Endodermal cell (in vitro differentiated cells): ENCODE measurements around the gene UBE2M. TPM values are rescaled to one million over a fixed set of nuclear protein-coding genes. Genes with fewer than 3 reads are reported as not detected.

Experiments used
- DNase-seq: peaks from one replicate; pipeline ENCODE4 v3.0.0-alpha.2; 2017
- H3K27ac ChIP-seq: 2 replicates; pipeline ENCODE4 v1.5.1; 2013; ENCODE audit warnings: mild to moderate bottlenecking, low read depth, low read length, moderate library complexity
- H3K27me3 ChIP-seq: 2 replicates; pipeline ENCODE4 v1.6.1; 2013; ENCODE audit warnings: mild to moderate bottlenecking, low read length, moderate library complexity; ENCODE audit not compliant: insufficient read depth, control insufficient read depth, poor library complexity, severe bottlenecking
- H3K36me3 ChIP-seq: 2 replicates; pipeline ENCODE4 v1.7.0; 2013; ENCODE audit warnings: mild to moderate bottlenecking, low read length, moderate library complexity; ENCODE audit not compliant: control insufficient read depth, insufficient read depth
- H3K4me1 ChIP-seq: one replicate; pipeline ENCODE4 v1.7.0; 2013; ENCODE audit warnings: low read length; ENCODE audit not compliant: control insufficient read depth, insufficient read depth
- H3K4me3 ChIP-seq: 2 replicates; pipeline ENCODE4 v1.5.1; 2013; ENCODE audit warnings: mild to moderate bottlenecking, low read length, moderate library complexity
- H3K9ac ChIP-seq: 2 replicates; pipeline ENCODE4 v1.6.1; 2013; ENCODE audit warnings: mild to moderate bottlenecking, low read length, moderate library complexity; ENCODE audit not compliant: poor library complexity, severe bottlenecking; ENCODE audit errors: extremely low read depth
- H3K9me3 ChIP-seq: 2 replicates; pipeline ENCODE4 v1.6.1; 2013; ENCODE audit warnings: mild to moderate bottlenecking, low read length, moderate library complexity; ENCODE audit not compliant: control insufficient read depth
- H3K27ac Mint-ChIP-seq: 2 replicates; pipeline ENCODE4 v1.8.0; 2020; ENCODE audit warnings: mixed read lengths
- H3K27me3 Mint-ChIP-seq: 2 replicates; pipeline ENCODE4 v1.8.0; 2021; ENCODE audit warnings: mild to moderate bottlenecking, mixed read lengths; ENCODE audit not compliant: insufficient read depth
- H3K36me3 Mint-ChIP-seq: 2 replicates; pipeline ENCODE4 v1.8.0; 2020; ENCODE audit warnings: low read depth, mixed read lengths
- H3K4me1 Mint-ChIP-seq: 2 replicates; pipeline ENCODE4 v1.8.0; 2020; ENCODE audit warnings: mixed read lengths
- H3K4me3 Mint-ChIP-seq: 2 replicates; pipeline ENCODE4 v1.8.0; 2020; ENCODE audit warnings: mild to moderate bottlenecking, moderate library complexity, mixed read lengths
- H3K9me3 Mint-ChIP-seq: 2 replicates; pipeline ENCODE4 v1.8.0; 2020; ENCODE audit warnings: mild to moderate bottlenecking, mixed read lengths
- CTCF ChIP-seq: fragments of 200-600 bp; sonication (generic); conservative IDR thresholded peaks from 2 replicates; pipeline ENCODE4 v1.5.0; 2021; ENCODE audit warnings: antibody characterized with exemption, mild to moderate bottlenecking
- WGBS, 2 experiments: methylation state at CpG; one replicate each; pipeline versions ENCODE4 v1.1.5 to v1.1.7; 2013; ENCODE audit warnings: missing lambda C conversion rate in 2 of 2, mixed read lengths in 1 of 2; ENCODE audit not compliant: insufficient coverage in 1 of 2, insufficient read length in 1 of 2; 5-methylcytosine and 5-hydroxymethylcytosine counted together
- total RNA-seq, 2 donors: library from RNA; stranded (reverse); fragmentation: NEBNext Ultra II Directional in 1 of 2; extraction: Animal tissue kit (Norgen Biotek cat#: 25700) in 1 of 2; gene quantifications; 2 replicates in 1 of 2; 3 replicates in 1 of 2; pipeline ENCODE4 v1.2.1, GENCODE V29; 2021

The UBE2M gene
- total RNA-seq, 2 donors from 2014 or later: 90.8 to 116 TPM

GRCh38 chr19:58582985-58583384 is 24.6 kb upstream of the UBE2M start:
- H3K27me3 ChIP-seq: no peaks in the 10 kb centered on the region
- H3K4me3 Mint-ChIP-seq: no peak overlapping the region
- H3K9me3 Mint-ChIP-seq: peaks cover 3% of the 10 kb centered on the region
- peaks cover 15% of the 10 kb centered on the region for H3K36me3 ChIP-seq
- peak; percentile 16 for DNase-seq
- TF ChIP-seq CTCF: no peak
- 92 to 100% methylated on average over 1 to 6 of the region's 6 CpGs for WGBS, 2 experiments
- no peak overlapping the region for H3K27ac Mint-ChIP-seq
- peaks cover 18% of the 10 kb centered on the region for H3K36me3 Mint-ChIP-seq
- H3K9me3 ChIP-seq: no peaks in the 10 kb centered on the region
- H3K4me1 ChIP-seq: no peaks in the 10 kb centered on the region
- no peak overlapping the region for H3K9ac ChIP-seq
- no peak overlapping the region for H3K27ac ChIP-seq
- no peak overlapping the region for H3K4me3 ChIP-seq
- peaks cover 6% of the 10 kb centered on the region for H3K4me1 Mint-ChIP-seq
- no peaks in the 10 kb centered on the region for H3K27me3 Mint-ChIP-seq

- H3K4me1 Mint-ChIP-seq: peaks cover 6% of the 10 kb centered on the region
- peaks cover 18% of the 10 kb centered on the region for H3K36me3 Mint-ChIP-seq
- Histone ChIP-seq H3K4me3 (no peak overlapping the region), H3K27ac (no peak overlapping the region), H3K9me3 (no peaks in the 10 kb centered on the region), H3K27me3 (no peaks in the 10 kb centered on the region), H3K4me1 (no peaks in the 10 kb centered on the region), H3K9ac (no peak overlapping the region), H3K36me3 (peaks cover 15% of the 10 kb centered on the region)
- H3K27me3 Mint-ChIP-seq: no peaks in the 10 kb centered on the region
- H3K4me3 Mint-ChIP-seq: no peak overlapping the region
- peak; percentile 98 for DNase-seq
- 73 to 74% methylated on average over 53 to 62 of the region's 62 CpGs for WGBS, 2 experiments
- peak; percentile 98 for TF ChIP-seq CTCF
- H3K27ac Mint-ChIP-seq: peak overlapping the region; percentile 66
- H3K9me3 Mint-ChIP-seq: peaks cover 3% of the 10 kb centered on the region
Measured at GRCh38 chr19:58581227-58582141, 23.1 kb upstream of the UBE2M start.

- Mint-ChIP-seq H3K36me3 (peaks cover 18% of the 10 kb centered on the region), H3K9me3 (peaks cover 3% of the 10 kb centered on the region), H3K27me3 (no peaks in the 10 kb centered on the region), H3K4me1 (peaks cover 6% of the 10 kb centered on the region), H3K4me3 (no peak overlapping the region), H3K27ac (no peak overlapping the region)
- Histone ChIP-seq H3K27me3 (no peaks in the 10 kb centered on the region), H3K9ac (no peak overlapping the region), H3K4me1 (no peaks in the 10 kb centered on the region), H3K27ac (no peak overlapping the region), H3K36me3 (peaks cover 15% of the 10 kb centered on the region), H3K9me3 (no peaks in the 10 kb centered on the region), H3K4me3 (no peak overlapping the region)
- 87 to 100% methylated on average over 5 to 8 of the region's 8 CpGs for WGBS, 2 experiments
- DNase-seq: peak; percentile 22
- no peak for TF ChIP-seq CTCF
Measured at GRCh38 chr19:58579473-58580142, 21.2 kb upstream of the UBE2M start.
